Astrocyte of the cerebellum (primary cell): ENCODE measurements around the gene ZNF581.
A peak's percentile ranks its signal among the peaks of the same experiment; 100 is the strongest.

ENCODE experiments used
- DNase-seq: peaks from one replicate; pipeline ENCODE4 v3.0.0-alpha.2; 2011; ENCODE audit warnings: low read depth
- H3K4me3 ChIP-seq: 2 replicates; pipeline ENCODE4 v1.5.1; 2011; ENCODE audit warnings: mild to moderate bottlenecking, low read depth, low read length, moderate library complexity
- in situ Hi-C: cut with HindIII; loops from 2 replicates; pipeline ENCODE4 v1.10.0; 2017; ENCODE audit warnings: low sequenced_read_pairs
- TF ChIP-seq, protein P1 (sequence below): IDR thresholded peaks from 2 replicates; pipeline ENCODE4 v1.5.1; 2012; ENCODE audit warnings: low read length, low read depth, moderate library complexity, mild to moderate bottlenecking; ENCODE audit errors: missing control alignments

The ZNF581 gene

GRCh38 chr19:55647732-55648584 is 4.5 kb downstream of the ZNF581 start, which contains the start of gene CCDC106:
TSS of gene CCDC106 (plus strand) at chr19:55648212. CDS start at chr19:55649047, 835 bp downstream.
- H3K4me3 ChIP-seq: peak within 1 kb of the TSS; percentile 76
- DNase-seq: no peak
- in situ Hi-C loops: no loop called here
- TF ChIP-seq, protein P1, sequence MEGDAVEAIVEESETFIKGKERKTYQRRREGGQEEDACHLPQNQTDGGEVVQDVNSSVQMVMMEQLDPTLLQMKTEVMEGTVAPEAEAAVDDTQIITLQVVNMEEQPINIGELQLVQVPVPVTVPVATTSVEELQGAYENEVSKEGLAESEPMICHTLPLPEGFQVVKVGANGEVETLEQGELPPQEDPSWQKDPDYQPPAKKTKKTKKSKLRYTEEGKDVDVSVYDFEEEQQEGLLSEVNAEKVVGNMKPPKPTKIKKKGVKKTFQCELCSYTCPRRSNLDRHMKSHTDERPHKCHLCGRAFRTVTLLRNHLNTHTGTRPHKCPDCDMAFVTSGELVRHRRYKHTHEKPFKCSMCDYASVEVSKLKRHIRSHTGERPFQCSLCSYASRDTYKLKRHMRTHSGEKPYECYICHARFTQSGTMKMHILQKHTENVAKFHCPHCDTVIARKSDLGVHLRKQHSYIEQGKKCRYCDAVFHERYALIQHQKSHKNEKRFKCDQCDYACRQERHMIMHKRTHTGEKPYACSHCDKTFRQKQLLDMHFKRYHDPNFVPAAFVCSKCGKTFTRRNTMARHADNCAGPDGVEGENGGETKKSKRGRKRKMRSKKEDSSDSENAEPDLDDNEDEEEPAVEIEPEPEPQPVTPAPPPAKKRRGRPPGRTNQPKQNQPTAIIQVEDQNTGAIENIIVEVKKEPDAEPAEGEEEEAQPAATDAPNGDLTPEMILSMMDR: no peak

- in situ Hi-C loops: no loop called here
- TF ChIP-seq, protein P1: no peak
- DNase-seq: no peak
- peak overlapping the region; percentile 76 for H3K4me3 ChIP-seq
These were observed 5.3 kb downstream of the ZNF581 start for GRCh38 chr19:55648585-55649267.

DNA sequence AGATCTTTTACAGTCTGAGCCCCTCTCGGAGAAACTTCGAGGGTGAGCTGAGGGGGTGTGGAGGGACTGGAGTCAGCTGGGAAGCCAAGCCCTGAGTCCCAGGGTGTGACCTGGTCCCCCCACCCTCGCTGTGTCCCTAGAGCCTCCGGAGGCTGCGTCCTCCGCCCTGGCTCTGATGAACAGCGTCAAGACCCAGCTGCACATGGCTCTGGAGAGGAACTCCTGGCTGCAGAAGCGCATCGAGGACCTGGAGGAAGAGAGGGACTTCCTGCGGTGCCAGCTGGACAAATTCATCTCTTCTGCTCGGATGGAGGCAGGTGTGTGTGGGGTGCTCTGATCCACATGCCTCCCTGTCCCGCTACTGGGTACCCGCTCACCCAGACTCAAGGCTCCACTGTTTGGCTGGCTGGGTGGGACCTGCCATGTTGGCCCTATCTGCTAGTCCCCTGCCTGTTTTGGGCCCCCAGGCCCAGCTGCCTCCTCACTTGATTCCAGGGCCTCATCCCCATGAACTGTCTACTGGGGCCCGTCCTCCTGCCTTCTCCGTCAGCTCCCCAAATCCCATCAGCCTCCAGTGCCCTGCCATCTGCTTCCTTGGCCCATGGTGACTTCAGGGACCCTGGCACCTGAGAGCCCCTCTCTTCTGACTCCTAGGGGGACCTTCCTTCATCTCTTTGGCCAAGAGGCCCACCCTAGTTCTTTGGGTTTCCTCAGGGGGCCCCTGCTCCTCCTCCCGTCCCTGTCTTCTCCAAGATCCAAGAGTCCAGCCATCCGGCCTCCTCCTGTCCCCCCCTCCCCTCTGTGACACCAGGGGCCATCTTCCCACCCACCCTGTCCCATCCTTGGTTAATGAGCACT is 6.0 kb downstream of the ZNF581 start:
- in situ Hi-C loops: no loop called here
- peak overlapping the region; percentile 76 for H3K4me3 ChIP-seq
- TF ChIP-seq, protein P1: no peak
- DNase-seq: no peak

- in situ Hi-C loops: no loop called here
- H3K4me3 ChIP-seq: no peak overlapping the region
- DNase-seq: no peak
- TF ChIP-seq, protein P1: no peak
These were observed 6.7 kb downstream of the ZNF581 start for GRCh38 chr19:55650126-55650557.

DNA sequence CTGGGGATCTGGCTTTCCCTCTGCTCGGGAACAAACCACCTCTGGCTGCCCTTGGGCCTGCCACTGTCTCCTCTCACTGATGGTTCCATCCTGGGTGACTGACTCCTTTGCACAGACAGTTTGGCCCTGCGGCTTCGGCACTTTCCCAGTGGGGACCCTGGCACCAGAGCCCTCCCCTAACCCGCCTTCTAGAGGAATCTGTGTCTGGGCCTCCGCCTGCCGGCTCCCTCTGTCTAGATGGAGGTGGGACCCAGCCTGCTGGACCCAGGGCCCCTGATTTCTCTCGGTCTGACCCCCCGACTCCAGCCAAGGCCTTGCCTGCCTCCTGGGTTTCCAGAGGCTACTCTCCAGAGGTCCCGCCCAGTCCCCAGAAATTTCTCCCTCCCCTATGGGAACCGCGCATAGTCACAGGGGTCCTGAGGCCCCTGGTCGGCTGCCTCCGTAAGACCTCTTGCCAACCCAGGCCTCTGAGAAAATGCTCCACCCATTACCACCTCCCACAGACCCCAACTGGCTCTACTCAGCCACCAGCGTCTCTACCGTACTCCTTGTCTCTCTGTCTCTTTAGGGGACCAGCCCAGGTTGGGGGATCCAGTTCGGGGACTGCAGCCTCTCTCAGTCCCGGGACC is 7.3 kb downstream of the ZNF581 start:
- DNase-seq: no peak
- no peak overlapping the region for H3K4me3 ChIP-seq
- in situ Hi-C loops: no loop called here
- TF ChIP-seq, protein P1: no peak
